GM19438 (cell line): ENCODE results near the gene BANF1.

Experiments used
- ATAC-seq: cut with Tn5 transposase; IDR thresholded peaks from one replicate; pipeline ENCODE4 v1.9.1; 2021; ENCODE audit warnings: low read depth; ENCODE audit not compliant: unreplicated experiment

The BANF1 gene

GRCh38 chr11:66032957-66033735, 30.8 kb downstream of the BANF1 start:
- no peak for ATAC-seq

DNA sequence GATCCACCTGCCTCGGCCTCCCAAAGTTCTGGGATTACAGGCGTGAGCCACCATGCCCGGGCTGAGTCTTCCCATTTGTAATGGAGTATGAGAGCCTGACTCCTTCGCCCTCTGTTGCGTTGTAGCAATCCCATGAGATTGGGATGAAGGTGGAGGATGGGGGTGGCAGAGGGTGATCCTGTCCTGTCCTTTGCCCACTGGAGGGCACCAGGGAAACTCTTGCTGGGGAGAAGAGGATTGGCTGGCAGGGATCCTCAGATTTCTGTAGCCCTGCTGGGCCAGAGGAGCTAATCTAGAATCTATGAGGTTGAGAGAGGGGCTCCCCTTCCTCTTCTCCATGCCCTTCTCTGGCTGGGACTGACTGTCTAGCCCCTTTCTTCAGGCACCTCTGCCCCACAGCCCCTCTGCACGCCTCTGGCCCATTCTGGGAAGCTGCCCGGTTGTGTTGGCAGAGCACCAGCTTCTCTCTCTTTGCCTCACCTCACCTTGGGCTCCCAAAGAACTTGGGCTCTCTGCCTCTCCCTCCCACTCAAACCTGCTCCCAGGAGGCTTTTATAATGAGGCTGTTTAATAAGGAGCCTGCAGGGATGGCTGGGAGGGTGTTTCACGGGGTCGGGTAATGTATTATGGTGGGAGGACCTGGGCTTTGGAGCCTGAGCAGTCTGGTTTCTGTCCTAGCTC, 33.5 kb downstream of the BANF1 start:
- ATAC-seq: no peak

GRCh38 chr11:66036334-66036710, 34.0 kb downstream of the BANF1 start:
- ATAC-seq: no peak

- no peak for ATAC-seq
Measured at GRCh38 chr11:66037327-66037726, 35.0 kb downstream of the BANF1 start.

DNA sequence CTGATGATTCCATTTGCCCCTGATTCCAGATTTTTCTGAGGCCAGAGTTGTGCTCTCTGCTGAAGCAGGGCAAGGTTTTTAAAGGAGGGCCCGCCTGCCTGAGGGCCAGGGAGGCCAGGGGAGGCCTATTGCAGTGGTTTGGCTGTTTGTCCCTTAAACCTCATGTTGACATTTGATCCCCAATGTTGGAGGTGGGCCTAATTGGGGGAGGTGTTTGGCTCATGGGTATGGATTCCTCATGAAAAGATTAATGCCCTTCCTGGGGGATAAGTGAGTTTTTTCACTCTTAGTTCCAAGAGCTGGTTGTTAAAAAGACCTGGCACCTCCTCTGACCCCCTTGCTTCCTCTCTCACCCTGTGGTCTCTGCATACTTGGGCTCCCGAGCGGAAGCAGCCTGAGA, 37.5 kb downstream of the BANF1 start:
- ATAC-seq: no peak

- ATAC-seq: no peak
Measured at GRCh38 chr11:66042227-66042995, 40.1 kb downstream of the BANF1 start.

DNA sequence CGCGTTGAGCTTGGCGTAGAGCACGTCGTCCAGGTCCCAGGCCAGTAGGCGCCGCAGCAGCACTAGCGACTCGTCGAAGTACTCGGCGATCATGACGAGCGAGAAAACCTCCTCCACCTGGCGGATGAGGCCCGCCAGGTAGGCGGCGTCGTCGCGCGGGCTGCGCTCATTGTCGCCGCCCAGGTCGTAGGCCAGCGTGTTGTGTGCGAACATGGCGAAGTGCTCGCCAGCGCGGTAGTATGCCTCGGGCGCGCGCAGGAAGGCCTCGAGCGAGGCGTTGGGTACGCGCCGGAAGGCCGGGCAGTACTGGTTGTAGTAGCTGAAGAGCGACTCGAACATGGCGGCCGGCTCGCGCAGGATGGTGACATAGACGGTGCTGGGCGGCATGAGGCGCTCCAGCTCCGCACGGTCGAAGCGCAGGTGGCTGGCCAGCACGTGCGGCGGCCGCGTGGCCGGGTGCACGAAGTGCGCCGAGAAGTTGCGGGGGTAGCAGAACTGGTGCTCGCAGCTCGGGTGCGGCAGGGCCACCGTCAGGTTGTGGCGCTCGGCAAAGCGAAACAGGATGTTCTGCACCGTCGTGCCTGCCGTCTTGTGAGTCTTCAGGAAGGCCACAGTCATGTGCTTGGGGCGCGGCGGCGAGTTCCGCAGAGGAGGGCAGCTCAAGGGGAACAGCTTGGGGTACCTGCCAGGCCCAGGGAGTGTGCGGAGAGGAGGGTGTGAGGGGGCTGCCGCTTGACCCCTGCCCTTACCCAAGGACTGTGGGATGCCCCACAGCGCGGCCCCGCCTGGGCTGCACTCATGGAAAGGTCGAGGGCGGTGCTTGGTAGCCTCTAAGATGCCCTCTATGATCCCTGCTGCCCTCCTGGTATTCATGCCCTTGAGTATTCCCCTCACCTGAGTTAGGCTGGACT, 40.9 kb downstream of the BANF1 start:
- no peak for ATAC-seq

DNA sequence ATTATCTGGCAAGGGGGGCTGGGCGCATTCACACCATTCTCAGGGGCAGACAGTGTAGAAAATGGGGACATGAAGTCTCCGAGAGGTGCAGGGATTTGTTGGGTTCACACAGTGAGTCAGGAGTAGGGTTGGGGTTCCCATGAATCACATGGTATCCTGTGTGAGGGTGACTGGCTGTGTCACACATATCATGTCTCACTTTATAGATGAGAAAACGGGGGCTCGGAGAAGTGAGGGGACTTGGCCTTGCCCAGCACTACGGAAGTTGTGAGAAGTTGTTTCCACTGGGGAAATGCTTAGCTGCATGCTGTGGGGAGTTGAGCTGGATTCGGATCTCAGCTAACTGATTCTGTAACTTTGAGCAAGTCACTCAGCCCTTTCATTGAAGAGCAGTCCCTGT, 42.5 kb downstream of the BANF1 start:
- ATAC-seq: no peak

DNA sequence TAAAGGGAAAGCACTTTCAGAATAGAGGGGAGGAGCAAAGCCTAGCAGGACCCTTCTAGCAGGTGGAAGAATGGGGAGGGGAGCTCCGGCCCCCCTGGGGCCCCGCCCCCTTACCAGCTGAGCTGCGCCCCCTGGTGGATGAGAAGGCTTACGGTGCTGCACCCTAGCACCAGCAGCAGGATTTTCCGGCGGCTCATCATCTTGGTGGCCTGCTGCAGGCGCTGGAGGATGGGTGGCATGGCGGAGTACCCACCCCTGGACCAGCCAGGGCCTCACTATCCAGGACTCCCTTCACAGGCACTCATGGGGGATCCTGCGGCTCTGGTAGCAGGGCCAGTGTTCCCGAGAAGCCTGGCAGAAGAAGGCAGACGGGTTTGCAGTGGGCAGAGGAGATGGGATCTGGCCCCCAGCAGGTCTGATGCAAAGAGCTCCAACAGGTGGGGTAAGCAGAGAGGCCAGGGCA, 42.9 kb downstream of the BANF1 start:
- no peak for ATAC-seq

DNA sequence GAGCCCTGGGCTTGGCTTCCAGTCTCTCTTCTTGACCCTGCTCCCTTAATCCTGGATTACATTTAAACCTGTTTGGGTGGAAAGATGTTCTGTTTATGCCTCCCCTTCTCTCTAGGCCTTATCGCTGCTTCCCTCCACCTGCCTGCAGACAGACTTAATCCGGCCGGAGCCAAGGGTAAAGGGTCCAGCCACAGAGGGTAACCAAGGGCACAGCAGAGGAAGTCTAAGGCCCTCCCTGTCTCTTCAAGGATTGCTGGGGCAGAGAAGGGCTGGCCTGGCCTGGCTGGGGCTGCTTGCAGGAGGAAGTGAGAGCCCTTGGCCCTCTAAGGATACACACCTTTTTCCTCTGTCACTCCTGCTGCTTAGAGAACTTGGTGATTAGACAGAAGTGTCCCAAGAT, 44.6 kb downstream of the BANF1 start:
- ATAC-seq: no peak

DNA sequence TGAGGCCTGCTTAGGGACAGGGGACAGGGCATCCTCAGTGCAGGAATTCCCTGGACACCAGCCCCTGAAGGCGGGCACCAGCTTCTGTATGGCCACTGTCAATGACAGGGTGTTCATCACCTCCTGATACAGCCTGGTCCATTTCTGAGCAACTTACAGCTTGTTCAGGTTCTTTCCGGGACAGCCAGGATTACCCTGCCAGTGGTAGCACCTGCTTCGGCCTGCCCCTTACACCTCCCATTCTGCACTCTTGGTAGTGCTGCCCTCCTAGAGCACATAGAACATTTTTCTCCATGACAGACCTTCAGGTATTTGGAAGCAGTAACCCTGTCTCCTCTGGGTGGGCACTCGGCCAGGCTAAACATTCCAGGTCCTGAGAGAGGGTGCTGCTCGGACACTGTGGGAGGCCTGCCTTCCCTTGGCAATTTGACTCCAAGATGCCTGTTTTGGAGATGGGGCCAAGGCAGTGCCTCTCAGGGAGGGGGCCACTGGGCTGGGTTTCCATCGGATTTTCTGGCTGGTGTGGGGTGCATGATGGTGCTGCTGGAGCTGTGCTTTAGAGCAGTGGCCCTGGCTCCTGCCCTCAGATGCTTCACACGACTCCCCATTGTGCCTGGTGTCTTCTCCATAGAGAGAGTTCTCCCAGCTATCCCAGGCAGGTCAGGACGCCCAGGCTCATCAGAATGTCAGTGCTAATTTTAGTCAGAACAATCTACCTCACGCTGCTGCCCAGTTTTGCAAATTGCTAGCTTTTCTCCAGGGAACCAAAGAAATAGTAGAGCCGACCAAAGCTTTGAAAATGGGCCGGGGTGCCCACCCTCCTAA, 45.5 kb downstream of the BANF1 start:
- ATAC-seq: no peak

GRCh38 chr11:66048547-66049323, 46.4 kb downstream of the BANF1 start, which contains the start of gene GAL3ST3:
GAL3ST3 (minus strand) TSS chr11:66049161; CDS start chr11:66045415, 3,746 bp downstream.
- no peak for ATAC-seq

GRCh38 chr11:66050581-66051231, 48.4 kb downstream of the BANF1 start:
- ATAC-seq: no peak

- no peak for ATAC-seq
Measured at GRCh38 chr11:66051371-66051765, 49.1 kb downstream of the BANF1 start.

- peak; percentile 93 for ATAC-seq
Measured at GRCh38 chr11:66051766-66052663, 49.7 kb downstream of the BANF1 start, which contains the start of gene SF3B2. SF3B2 (plus strand) TSS chr11:66052364; CDS start chr11:66052385, 21 bp downstream.

GRCh38 chr11:66052664-66052982, 50.3 kb downstream of the BANF1 start:
- ATAC-seq: no peak
